GM13976 (cell line): Measurements from ENCODE around the gene FAM83F.

Experiments used
- DNase-seq: peaks from one replicate; pipeline ENCODE4 v3.0.0; 2012; ENCODE audit warnings: low spot score
- in situ Hi-C: fragments of 300-500 bp; cut with MboI; formaldehyde crosslinking; loops from one replicate; pipeline ENCODE4 v1.12.0; 2022; ENCODE audit warnings: low sequenced_read_pairs, mixed read lengths, inconsistent platforms; ENCODE audit not compliant: unreplicated experiment
- TF ChIP-seq, protein P1 (sequence below): IDR thresholded peaks from 2 replicates; pipeline ENCODE4 v1.5.1; 2012; ENCODE audit warnings: borderline replicate concordance, mild to moderate bottlenecking; ENCODE audit not compliant: insufficient read depth; ENCODE audit errors: extremely low read depth, missing control alignments, control extremely low read depth

FAM83F gene

DNA sequence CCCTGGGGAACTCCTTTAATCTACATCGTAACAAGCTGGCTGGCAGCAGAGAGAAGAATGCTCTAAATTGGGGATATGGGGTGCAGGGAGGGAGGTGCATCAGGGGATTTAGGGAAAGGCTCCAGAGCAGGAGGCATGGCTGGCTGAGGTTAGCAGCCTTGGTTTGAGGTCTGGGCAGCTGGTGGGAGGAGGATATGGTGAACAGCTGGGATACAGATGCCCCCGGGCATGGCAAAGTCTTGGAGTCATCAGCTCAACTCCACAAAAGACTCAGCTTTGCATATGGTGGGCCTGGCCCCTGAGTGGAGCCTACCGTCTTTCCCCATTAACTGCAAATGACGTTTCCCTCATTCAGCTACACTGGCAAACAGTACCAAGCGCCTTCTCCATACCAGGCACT lies 5.4 kb downstream of the FAM83F start:
- in situ Hi-C loops, result no loop called here
- DNase-seq, result no peak
- TF ChIP-seq, protein P1, sequence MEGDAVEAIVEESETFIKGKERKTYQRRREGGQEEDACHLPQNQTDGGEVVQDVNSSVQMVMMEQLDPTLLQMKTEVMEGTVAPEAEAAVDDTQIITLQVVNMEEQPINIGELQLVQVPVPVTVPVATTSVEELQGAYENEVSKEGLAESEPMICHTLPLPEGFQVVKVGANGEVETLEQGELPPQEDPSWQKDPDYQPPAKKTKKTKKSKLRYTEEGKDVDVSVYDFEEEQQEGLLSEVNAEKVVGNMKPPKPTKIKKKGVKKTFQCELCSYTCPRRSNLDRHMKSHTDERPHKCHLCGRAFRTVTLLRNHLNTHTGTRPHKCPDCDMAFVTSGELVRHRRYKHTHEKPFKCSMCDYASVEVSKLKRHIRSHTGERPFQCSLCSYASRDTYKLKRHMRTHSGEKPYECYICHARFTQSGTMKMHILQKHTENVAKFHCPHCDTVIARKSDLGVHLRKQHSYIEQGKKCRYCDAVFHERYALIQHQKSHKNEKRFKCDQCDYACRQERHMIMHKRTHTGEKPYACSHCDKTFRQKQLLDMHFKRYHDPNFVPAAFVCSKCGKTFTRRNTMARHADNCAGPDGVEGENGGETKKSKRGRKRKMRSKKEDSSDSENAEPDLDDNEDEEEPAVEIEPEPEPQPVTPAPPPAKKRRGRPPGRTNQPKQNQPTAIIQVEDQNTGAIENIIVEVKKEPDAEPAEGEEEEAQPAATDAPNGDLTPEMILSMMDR, result no peak

DNA sequence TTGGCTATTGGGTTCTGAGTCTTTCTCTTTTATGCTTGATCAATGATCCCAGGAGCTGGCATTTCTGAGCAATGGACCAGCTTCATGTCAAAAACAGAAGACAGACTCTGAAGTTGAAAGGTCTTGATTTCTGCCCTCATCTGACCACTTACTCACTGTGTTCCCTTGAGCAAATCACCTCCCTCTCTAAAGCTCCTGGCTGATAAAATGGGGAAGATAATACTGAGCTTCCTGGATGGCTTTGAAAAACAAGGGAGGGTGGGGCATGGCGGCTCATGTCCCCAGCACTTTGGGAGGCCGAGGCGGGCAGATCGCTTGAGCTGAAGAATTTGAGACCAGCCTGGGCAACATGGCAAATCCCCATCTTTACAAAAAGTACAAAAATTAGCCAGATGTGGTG lies 6.4 kb downstream of the FAM83F start:
- in situ Hi-C loops, result no loop called here
- TF ChIP-seq, protein P1, result no peak
- no peak for DNase-seq

DNA sequence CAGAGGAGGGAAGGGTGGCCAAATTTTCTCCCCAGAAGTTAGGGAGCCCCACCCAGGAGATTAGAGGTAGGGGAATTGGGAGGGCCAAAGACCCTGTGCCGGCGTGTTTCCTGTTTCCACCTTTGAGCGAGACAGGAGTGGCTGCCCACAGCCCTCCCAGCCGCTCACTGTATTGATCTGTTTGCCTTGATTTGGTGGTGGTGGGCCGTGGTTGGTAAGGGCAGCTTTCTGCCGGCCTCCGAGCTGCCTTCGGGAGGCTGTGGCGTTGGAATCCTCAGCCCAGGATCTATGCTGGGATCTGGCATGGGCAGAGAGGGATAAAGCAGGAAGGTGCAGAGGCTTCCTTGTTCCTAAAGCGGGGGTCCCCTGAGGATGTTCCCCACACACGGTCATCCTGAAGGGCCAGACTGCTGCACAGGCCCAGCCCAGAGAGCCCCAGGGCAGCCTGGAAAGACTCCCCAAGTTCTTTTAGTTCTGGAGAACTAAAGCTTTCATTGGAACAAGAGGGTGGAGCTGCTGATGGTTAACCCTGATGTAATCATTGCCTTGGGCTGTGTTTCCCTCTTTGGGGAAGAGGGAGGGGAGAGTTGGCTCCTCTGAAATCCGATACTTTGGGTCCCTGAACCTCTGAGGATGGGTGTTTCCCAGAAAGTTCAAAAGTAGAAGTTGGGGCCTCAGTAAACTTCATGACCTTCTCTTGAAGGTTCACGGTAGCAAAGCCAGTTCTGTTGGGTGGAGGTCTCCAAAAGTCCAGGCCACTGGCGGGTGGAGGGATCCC lies 7.2 kb downstream of the FAM83F start:
- TF ChIP-seq, protein P1, result no peak
- in situ Hi-C loops, result no loop called here
- DNase-seq, result no peak

DNA sequence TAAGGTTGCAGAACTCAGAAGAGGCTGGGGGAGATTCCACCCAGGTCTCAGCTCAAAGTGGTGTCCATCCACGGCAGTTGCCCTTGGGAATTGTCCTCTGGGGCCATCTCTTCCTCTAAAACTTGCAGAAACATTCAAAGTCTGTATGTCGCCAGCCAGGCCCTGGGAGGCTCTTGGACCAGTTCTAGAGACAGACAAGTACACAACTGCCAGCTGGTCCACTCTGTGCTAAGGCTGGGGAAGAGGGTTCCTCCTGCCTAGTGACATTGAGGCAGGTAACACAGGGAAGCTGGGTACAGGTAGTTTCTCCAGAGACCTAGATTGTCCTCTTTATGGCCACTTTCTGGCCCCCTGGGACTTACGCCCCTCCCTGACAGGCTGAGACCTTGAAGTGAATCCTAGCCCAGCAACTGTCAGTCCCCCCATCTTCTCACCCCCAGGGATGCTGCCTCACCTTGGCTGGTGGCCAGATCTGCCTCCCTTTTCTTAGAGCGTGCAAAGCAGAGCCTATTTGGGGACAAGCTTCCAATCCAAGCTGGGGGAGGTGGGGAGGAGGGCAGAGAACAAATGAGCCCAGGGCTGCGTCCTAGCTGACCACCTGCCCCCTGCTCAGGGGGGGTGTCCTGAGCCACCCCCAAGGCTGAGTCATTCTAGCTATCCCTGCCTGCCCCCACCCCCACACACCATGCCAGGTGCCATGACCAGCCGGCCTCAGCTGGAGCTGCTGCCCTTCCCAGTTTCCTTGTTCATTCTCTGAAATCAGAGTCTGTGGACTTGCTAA lies 8.4 kb downstream of the FAM83F start:
- no peak for DNase-seq
- in situ Hi-C loops, result no loop called here
- TF ChIP-seq, protein P1, result no peak

DNA sequence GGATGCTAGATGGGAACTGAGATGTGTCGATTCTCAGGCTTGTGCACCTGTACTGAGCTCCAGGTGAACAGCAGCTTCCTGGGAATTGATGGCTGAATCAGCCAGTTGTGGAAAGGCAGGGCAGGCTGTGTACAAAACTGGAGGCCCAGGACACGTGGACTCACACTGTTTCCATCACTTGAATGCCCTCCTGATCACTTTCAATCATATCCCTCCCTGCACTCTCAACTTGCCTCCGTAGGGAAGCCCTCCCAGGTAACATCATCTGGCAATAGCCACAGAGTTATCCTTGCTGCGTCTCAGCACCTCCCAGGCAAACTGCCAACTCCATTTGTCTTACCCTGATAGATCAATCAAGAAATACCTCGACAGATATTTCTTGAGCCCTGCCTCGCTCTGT lies 10.1 kb downstream of the FAM83F start:
- in situ Hi-C loops, result no loop called here
- DNase-seq, result no peak
- TF ChIP-seq, protein P1, result no peak

DNA sequence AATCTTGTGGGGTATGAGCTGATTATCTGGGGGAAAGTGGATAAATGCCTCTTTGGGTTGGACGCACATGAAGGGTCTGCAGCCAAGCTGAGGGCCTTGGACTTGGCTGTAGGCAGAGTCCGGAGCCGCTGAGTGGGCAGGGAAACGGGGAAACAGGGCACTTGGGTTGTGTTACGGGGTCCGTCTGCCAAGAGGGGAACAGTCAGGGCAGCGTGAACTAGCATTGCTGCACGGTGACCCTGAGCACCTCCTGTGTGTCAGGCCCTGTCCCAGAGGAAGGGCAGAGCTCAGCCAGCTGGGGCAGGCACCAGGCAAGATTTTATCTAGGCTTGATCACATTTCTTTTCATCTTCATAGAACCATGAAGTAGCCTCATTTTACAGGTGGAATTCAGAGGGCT lies 11.9 kb downstream of the FAM83F start:
- no peak for DNase-seq
- in situ Hi-C loops, result no loop called here
- TF ChIP-seq, protein P1, result no peak
